Measurements from ENCODE around the gene CXCL6. TPM values are rescaled to one million over a fixed set of nuclear protein-coding genes. Genes with fewer than 3 reads are reported as not detected.
A peak's percentile ranks its signal among the peaks of the same experiment; 100 is the strongest.

Gene CXCL6
- total RNA-seq, 1 donor from 2014 or later: 1.4 TPM

DNA sequence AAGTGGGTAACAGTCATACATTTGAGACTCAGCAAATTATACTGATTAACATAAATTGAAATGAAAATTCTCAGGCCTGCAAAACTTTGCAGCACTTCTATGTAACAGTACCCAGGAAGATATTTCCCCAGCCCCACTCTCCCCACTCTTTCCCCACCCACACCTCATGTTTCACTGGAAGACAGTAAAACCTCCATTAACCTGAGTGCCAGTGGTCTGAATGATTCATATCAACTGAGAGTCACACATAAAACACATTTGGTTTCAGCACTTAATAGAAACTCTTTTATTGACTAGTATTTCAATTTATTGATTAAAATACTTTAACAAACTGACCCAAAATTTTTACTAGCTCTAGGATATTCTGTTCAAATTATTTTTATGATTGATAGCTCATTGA is 6.9 kb downstream of the CXCL6 start:
- ATAC-seq: no peak

DNA sequence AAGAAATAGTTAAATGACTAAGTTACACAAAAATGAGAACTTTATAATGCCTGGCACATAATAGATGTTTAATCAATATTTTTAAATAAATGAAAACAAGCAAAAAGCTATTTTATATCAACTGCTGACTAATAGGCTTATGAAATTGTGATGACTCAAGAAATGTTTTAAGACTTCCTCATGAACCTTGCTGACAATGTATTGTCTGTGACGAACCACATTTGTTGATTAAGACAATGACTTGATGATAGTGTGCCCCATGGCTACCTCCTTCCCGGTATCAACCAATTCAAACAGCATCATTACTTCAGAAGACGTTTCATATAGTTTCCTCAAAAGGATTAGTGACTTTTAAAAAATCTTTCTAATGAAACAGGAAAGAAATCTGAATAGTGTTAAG is 7.9 kb downstream of the CXCL6 start:
- ATAC-seq: peak; percentile 83

DNA sequence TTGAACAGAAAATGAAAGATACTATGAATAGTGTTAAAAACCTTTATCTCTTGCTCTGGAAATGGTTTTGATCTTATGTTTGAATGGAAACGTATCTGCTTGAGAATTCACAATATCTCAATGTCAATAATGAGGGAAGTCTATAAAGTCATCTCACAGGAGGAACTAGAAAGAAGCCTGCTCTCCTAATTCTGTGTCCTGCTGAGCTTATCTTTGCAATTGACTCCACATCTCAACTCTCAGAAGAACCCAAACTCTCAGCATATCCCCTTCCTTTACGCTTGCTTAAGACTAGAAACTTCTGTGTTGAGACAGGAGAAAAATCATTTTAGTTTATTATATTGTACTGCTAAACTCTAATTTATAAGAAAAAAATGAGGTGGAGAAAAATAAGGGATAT is 8.3 kb downstream of the CXCL6 start:
- ATAC-seq: no peak

DNA sequence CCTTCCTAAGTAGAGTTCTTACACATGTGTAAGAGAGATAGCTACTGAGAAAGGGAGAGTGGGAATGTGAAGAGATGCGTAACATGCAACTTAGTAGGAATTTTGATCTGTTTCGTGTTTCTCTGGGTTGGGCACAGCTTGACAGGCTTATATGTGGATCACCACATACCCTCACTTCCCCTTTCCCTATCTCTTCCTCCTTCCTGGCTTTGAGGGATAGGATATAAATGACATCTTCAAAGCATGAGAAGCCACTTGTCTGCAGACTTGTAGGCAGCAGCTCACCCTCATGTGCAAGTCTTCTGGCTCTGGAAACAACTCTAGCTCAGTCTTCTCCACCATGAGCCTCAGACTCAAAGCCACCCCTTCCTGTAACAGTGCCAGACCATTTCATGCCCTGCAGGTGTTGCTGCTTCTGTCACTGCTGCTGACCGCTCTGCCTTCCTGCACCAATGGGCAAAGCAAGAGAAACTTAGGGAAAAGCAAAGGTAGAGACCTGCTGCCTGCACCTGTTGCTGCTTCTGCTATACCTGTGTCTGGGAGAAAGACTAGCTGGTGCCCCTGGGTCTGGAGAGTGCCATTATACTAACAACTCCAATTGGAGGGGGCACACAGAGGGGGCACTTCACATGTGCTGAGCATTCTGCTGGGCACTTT is 11.2 kb downstream of the CXCL6 start:
- ATAC-seq: no peak

DNA sequence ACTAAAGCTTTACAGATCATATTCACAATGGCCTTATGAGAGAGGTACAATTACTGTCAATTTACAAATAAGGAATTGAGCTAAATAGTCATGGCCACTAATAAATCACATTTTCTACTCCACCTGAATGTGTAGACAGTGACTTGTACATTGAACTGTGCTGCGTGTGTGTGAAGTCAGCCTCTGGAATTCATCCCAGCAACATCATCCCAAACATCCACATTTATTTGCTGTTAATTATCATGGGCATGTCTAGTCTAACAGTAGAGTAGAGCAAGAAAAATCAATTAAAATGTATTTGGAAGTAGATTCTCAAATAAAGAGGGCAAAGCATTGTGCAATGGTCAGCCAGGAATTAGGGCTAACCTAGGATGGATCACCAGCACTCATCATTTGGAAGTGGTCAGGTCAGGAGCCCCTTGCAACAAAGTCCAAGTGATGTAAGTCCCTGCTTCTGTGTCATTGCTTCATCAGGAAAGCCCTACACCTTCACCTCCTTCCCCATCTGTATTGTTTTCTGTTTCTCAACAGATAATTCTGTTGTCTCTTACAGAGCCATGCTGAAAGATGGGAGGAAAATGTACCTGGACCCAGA is 11.8 kb downstream of the CXCL6 start:
- ATAC-seq: no peak

DNA sequence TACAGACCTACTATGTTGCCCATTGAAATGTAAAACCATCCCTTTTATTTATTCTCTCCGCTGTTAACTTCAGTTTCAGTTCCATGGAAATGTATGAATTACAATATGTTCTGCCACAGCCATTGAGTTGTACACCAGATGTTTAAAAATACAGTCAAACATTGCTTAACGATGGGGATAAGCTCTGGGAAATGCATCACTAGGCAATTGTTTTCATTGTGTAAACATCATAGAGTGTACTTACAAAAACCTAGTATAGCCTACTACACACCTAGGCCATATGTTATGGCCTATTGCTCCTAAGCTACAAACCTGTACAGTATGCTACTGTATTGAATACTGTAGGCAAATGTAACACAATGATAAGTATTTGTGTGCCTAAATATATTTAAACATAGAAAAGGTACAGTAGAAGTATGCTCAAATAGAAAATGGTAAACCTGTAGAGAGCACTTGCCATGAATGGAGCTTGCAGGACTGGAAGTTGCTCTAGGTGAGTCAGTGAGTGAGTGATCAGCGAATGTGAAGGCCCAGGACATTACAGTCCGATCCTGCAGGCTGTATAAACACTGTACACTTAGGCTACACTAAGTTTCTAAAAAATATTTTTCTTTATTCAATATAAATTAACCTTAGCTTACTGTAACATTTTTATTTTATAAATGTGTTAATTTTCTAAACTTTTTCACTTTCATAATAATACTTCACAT is 13.9 kb downstream of the CXCL6 start:
- peak; percentile 36 for ATAC-seq

DNA sequence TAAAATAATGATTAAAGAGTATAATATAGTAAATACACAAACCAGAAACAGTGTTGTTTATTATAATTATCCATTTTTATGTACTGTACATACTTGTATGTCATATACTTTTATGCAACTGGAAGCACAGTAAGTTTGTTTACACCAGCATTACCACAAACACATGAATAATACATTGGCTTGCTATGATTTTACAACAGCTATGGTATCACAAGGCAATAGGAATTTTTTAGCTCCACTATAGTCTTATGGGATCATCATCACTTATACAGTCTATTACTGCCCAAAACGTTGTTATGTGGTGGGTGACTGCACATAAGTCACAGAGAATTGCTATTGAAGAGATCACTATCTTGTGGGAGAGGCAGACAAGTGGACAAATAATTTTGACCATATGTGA is 14.8 kb downstream of the CXCL6 start:
- ATAC-seq: no peak

DNA sequence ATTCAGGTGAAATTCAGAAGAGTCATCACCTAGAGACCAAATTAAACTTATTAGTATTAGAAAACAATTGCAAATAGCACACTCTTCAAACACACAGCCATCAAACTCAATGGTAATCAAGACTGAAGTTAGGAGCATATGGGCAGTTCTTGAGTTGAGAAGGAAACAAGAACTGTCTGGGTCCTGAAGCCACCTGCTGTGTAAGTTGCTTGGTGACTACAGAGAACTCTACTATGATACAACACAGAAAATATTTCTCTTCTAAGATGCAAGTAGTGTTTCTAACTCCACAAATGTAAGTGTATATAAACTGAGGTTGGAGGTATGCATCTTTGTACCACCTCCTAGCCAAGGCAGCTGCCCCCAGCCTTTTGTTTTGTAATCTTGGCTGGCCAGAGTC is 16.3 kb downstream of the CXCL6 start:
- no peak for ATAC-seq

DNA sequence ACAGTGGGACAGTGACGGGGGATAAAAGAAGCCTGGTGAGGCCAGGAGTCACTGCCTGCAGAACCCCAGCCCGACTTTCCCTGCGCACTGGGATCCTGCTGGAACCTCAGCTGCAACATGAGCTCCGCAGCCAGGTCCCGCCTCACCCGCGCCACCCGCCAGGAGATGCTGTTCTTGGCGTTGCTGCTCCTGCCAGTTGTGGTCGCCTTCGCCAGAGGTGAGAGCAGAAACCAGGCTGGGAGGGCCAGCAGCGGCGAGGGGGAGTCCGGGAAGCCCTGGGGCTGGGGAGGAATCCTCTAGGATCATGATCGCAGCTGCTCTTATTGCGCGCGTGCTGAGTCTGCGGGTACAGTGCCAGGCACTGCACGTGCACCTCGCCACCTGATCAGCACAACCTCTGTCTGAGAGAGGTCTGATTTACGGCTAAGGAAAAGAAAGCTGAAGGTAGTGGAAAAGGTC is 16.8 kb downstream of the CXCL6 start, which contains the start of gene PF4V1:
Gene PF4V1, plus strand, starts transcription at position 51 of the 459 bp plus-strand sequence. Its CDS starts 67 bp downstream, at position 118.
- peak; percentile 36 for ATAC-seq

DNA sequence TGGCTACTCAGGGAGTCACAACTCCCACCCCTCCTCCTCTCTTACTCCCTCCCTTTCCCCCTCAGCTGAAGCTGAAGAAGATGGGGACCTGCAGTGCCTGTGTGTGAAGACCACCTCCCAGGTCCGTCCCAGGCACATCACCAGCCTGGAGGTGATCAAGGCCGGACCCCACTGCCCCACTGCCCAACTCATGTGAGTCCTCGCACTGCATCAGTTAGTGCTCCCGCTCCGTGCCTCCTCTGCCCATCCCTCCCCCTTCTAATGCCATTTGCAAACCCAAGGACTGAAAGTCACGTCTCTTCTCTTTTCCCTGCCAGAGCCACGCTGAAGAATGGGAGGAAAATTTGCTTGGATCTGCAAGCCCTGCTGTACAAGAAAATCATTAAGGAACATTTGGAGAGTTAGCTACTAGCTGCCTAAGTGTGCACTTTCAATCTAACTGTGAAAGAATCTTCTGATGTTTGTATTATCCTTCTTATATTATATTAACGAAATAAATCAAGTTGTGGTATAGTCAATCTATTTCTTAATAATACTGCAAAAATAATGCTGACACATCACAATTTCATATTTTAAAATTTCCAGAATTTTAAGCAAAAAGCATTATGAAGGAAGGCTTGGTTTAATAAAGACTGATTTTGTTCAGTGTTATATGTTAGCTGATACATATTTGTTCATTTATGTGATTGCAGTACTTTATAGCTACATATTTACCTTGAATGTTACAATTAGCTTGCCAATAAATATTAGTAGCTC is 17.4 kb downstream of the CXCL6 start:
- ATAC-seq: no peak

DNA sequence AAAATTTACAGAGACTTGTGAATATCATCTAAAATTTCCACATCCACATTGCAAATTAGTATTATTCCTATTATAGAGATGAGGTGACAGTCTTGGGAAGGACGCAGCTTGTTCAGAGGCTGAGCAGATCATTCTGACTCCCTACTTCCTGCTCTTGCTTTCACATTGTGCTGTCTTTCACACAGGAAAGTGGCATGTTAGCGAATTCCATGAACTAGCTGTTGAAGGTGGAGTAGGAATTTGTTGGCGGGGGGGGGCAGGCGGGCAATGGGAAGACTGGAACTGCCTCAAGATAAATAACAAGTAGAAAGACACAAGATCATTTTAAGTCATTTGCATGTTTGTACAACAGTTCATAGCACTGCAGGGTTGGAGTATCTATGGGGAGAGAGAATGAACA is 18.9 kb downstream of the CXCL6 start:
- no peak for ATAC-seq

DNA sequence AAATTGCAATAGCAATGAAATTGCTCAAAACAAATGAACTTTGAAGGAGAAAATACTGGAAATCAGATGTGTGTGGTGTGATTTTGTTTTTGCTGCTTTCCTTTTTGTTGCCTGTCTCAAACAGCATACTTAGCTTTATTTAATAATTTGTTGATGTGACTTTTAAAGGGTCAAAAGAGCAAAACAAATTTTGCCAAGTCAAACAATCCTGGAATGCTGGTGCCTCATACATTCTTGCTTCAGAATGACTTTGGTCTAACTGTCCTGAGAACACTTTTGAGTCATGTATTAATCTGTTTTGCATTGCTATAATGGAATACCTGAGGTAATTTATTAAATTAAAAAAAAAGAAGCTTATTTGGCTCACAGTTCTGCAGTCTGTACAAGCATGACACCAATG is 20.0 kb downstream of the CXCL6 start:
- ATAC-seq: no peak

DNA sequence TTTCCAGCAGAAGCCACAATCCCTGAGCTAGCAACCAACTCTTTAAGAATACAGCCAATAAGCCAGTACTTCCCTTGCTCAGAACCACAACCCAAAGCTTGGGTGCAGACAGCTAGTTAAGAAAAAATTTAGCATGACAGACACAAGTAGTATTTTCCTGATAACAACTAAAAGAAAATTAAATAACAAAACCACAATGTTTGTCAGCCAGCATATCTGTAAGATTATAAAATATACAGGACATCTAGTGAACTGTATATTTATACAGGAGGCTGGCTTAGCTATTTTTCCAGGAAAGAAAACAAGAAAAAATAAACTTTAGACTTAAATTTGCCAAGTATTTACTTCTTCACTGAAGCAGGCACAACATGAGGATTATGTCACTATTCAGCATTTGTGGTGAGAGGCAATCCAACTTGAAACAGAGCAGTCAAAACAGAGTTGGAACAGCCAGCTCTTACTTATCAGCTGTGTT is 23.2 kb downstream of the CXCL6 start:
- ATAC-seq: no peak

DNA sequence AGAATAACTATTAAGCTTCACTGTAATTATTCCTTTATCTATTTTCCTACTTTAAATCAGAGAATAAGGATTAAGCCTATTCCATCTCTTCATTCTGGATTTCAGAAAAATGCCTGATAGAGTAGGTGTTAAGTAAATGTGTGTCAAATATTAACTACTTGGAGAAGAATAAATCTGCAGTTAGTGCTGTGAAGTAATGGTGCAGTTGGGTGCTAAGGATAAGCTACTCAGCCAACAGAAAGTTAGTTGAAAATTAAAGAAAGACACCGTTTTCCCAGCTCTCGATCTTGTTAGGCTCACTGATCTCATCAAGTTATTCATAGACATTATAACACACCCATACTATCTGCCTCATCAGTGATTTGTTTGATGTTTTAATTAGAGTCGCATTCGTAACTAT is 23.7 kb downstream of the CXCL6 start:
- ATAC-seq: no peak

DNA sequence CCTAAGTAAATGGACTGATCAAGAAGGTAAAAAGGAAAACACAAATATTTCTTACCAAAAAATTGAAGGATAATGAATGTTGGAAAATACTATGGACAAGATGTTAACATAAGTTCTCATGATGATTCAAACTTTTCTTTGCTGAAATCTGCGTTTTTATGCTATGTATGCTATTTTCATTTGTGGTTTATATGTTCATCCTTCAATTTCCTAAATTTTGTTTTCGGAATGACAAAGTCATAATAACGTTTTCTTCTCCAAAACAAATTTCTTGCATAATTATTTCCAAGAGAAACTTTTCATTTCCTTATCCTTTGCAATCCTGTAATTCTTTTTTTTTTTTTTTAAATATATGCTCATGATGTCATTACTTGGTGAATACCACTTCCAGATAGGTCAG is 24.4 kb downstream of the CXCL6 start:
- no peak for ATAC-seq

DNA sequence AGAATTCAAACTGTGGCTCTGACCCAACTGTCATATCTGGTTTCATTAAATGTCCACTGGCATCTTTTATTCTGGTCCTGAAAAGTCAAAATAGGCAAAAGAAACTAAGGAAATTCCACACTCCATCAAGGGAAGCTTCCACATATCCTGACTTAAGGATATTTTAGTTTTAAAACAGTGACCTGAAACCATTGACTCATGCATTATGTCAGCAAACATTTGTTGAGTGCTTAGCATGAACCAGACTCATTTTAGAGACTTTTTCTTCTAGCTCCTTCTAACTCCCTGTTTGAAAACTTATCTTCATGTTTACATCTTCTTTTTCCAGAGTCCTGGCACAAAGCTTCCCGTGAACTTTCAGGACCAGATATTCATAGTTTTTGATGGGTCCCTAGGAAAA is 25.8 kb downstream of the CXCL6 start:
- no peak for ATAC-seq

DNA sequence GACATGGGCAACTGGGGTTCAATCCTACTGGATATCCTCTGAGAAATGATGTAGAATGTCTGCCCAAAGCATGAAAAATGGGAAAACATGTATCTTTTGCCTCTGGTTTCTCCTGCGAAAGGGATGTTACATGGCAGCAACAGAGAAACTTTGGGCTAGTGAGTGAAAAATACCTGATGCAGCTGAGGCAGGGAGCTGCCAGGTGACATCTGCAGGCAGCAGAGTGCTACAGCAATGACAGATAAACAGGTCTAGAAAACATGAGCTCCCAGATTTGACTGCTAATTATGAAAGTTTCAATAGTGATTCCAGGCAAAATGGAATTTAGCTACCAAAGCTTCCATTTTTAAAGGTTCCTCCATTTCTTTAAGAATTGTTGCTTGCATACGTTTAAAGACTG is 27.9 kb downstream of the CXCL6 start:
- no peak for ATAC-seq

DNA sequence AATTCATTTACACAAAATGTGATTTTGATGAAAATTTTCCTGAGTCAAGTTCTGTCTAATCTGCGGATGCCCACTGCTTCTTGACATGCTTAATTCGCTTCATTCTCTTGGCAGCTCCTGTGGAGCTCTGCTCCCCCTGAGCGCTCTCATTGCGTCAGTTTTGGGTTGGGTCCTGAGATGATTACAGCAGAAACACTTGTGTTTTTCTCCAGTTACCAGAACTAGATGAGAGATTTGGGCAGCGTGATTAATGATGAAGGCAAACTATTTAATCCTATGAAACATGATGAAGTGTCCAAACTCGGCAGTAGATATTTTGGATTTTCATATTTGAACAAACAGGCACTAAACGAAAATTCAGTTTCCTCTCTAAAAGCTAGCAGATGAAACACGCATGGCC is 28.5 kb downstream of the CXCL6 start:
- ATAC-seq: no peak

DNA sequence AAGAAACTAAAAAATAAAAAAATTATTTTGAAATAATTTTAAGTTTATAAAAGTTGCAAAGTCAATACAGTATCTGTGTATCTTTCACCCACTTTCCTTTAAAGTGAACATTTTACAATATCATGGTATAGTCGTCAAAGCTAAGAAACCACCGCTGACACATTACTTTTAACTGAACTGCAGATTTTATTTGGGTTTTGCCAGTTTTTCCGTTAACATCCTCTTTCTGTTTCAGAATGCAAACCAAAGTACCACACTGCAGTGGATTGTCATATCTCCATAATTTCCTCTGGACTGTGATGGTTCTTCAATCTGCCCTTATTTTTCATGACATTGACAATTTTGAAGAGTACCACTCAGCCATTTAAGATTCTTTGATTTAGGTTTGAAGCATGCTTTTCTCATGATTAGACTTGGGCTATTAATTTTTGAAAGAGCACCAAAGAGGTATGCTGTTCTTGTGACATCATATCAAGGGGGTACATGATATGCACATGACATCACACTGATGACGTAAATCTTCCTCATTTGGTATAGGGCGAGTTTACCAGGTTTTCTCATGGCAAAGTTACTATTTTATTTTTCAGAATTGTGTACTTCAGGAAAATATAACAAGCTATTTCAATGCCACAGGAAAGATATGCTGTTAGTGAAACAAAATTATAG is 29.1 kb downstream of the CXCL6 start:
- no peak for ATAC-seq

DNA sequence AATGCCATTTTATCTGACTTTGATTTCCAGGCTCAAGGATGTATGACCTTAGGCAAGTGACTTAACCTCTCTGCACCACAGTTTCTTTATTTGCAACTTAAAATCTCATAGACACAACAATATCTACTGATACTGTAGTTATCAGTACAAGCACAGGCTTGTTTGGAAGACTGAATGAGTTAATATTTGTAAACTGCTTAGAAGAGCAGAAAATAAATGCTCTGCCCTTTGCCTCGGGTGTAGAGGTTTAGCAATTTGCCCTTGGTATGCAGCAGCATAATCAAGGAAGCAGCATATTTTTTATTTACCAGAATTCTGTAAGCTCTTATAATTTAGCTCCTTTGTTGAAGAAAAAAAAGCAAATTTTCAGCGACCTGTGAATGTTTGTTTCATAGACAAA is 29.8 kb downstream of the CXCL6 start:
- no peak for ATAC-seq

DNA sequence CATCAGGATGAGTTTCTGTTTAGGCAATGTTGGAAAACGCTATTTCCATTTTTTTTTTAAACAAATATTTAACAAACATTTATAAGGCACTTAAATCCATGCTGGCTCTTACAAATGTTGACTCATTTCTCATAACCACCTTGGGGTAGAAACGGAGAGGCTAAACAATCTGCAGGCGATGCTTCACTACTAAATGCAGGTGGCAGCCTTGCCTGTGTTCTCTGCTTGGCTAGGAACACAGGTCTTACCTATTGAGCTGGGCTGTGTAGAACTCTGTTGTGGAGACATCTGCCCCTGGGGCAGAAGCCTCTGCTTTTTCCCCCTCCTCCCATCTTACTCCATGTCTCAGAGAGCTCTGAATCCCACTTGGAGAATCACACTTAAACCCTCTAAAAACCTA is 31.3 kb downstream of the CXCL6 start:
- ATAC-seq: peak; percentile 63
